ENCODE data around the gene VEPH1.

The VEPH1 gene

GRCh38 chr3:157472648-157473047, 30.6 kb downstream of the VEPH1 start:
- Histone ChIP-seq H3K27ac (ENCODE audit: poor library complexity, severe bottlenecking) (no peak overlapping the region), H3K9me3 (ENCODE audit: severe bottlenecking) (no peaks in the 10 kb centered on the region), H3K36me3 (ENCODE audit: low read depth) (no peaks in the 10 kb centered on the region), H3K4me3 (ENCODE audit: severe bottlenecking) (no peak overlapping the region), H3K4me1 (ENCODE audit: insufficient read depth, poor library complexity, severe bottlenecking) (no peaks in the 10 kb centered on the region), H3K27me3 (ENCODE audit: insufficient read depth, poor library complexity, severe bottlenecking) (no peaks in the 10 kb centered on the region)
- ATAC-seq (ENCODE audit: low read depth) (no peak), DNase-seq (ENCODE audit: low spot score) (no peak)
- TF ChIP-seq, protein P1, sequence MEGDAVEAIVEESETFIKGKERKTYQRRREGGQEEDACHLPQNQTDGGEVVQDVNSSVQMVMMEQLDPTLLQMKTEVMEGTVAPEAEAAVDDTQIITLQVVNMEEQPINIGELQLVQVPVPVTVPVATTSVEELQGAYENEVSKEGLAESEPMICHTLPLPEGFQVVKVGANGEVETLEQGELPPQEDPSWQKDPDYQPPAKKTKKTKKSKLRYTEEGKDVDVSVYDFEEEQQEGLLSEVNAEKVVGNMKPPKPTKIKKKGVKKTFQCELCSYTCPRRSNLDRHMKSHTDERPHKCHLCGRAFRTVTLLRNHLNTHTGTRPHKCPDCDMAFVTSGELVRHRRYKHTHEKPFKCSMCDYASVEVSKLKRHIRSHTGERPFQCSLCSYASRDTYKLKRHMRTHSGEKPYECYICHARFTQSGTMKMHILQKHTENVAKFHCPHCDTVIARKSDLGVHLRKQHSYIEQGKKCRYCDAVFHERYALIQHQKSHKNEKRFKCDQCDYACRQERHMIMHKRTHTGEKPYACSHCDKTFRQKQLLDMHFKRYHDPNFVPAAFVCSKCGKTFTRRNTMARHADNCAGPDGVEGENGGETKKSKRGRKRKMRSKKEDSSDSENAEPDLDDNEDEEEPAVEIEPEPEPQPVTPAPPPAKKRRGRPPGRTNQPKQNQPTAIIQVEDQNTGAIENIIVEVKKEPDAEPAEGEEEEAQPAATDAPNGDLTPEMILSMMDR (IDR thresholded peaks at IDR 0.05; ENCODE audit: poor library complexity, severe bottlenecking), result no peak

DNA sequence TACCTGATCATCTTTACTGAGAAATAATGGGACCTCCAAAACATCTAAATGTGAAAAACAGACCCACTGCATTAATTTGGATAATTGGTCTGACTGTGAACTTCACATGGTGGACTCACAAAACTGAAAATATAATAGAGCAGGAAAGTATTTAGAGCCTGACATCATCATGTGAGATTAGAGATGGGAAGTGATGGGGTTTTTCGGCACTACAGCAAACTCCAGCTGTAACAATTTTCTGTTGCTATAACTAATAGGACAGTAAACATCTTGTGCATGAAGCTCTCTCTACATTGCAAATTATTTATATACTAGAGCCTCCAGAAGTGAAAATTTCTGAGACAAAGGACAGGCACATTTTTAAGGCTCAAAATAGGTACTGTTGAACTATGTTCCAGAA, 32.2 kb downstream of the VEPH1 start:
- Histone ChIP-seq H3K4me1 (ENCODE audit: insufficient read depth, poor library complexity, severe bottlenecking) (no peaks in the 10 kb centered on the region), H3K36me3 (ENCODE audit: low read depth) (no peaks in the 10 kb centered on the region), H3K27me3 (ENCODE audit: insufficient read depth, poor library complexity, severe bottlenecking) (no peaks in the 10 kb centered on the region), H3K4me3 (ENCODE audit: severe bottlenecking) (no peak overlapping the region), H3K27ac (ENCODE audit: poor library complexity, severe bottlenecking) (no peak overlapping the region), H3K9me3 (ENCODE audit: severe bottlenecking) (no peaks in the 10 kb centered on the region)
- DNase-seq (ENCODE audit: low spot score), result no peak
- ATAC-seq (ENCODE audit: low read depth), result no peak
- TF ChIP-seq, protein P1 (IDR thresholded peaks at IDR 0.05; ENCODE audit: poor library complexity, severe bottlenecking), result no peak

GRCh38 chr3:157469561-157470294, 33.5 kb downstream of the VEPH1 start:
- TF ChIP-seq, protein P1 (IDR thresholded peaks at IDR 0.05; ENCODE audit: poor library complexity, severe bottlenecking), result no peak

DNA sequence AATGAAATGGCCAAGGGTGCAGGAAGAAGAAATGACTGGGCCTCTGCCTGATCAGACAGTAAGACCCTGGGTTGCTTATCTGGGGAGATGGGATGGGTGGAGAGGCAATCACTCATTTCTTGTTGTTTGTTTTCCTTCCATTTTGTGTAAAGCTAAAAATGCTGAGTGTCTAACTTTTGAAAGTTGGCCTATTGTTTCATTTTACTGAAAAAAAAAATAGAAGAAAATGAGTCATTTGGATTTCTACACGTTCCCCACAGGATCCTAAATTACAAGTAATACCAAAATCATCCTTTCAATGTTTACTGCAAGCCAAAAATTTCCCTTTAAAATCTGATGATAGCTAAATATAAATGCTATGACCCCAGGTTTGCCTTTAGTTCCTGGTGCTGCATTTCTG, 36.0 kb downstream of the VEPH1 start:
- H3K27me3 ChIP-seq (ENCODE audit: insufficient read depth, poor library complexity, severe bottlenecking), result no peaks in the 10 kb centered on the region
- no peaks in the 10 kb centered on the region for H3K9me3 ChIP-seq (ENCODE audit: severe bottlenecking)
- no peaks in the 10 kb centered on the region for H3K4me1 ChIP-seq (ENCODE audit: insufficient read depth, poor library complexity, severe bottlenecking)
- H3K27ac ChIP-seq (ENCODE audit: poor library complexity, severe bottlenecking), result no peak overlapping the region
- H3K36me3 ChIP-seq (ENCODE audit: low read depth), result no peaks in the 10 kb centered on the region
- no peak for DNase-seq (ENCODE audit: low spot score)
- TF ChIP-seq, protein P1 (IDR thresholded peaks at IDR 0.05; ENCODE audit: poor library complexity, severe bottlenecking), result no peak
- H3K4me3 ChIP-seq (ENCODE audit: severe bottlenecking), result no peak overlapping the region
- no peak for ATAC-seq (ENCODE audit: low read depth)

More at GRCh38 chr3:157469561-157470294, 33.5 kb downstream of the VEPH1 start:
- Histone ChIP-seq H3K9me3 (ENCODE audit: severe bottlenecking) (no peaks in the 10 kb centered on the region), H3K27ac (ENCODE audit: poor library complexity, severe bottlenecking) (no peak overlapping the region), H3K36me3 (ENCODE audit: low read depth) (no peaks in the 10 kb centered on the region), H3K27me3 (ENCODE audit: insufficient read depth, poor library complexity, severe bottlenecking) (no peaks in the 10 kb centered on the region), H3K4me1 (ENCODE audit: insufficient read depth, poor library complexity, severe bottlenecking) (no peaks in the 10 kb centered on the region), H3K4me3 (ENCODE audit: severe bottlenecking) (no peak overlapping the region)
- DNase-seq (ENCODE audit: low spot score), result no peak
- ATAC-seq (ENCODE audit: low read depth), result no peak

- no peaks in the 10 kb centered on the region for H3K4me1 ChIP-seq (ENCODE audit: insufficient read depth, poor library complexity, severe bottlenecking)
- no peaks in the 10 kb centered on the region for H3K9me3 ChIP-seq (ENCODE audit: severe bottlenecking)
- H3K27me3 ChIP-seq (ENCODE audit: insufficient read depth, poor library complexity, severe bottlenecking), result no peaks in the 10 kb centered on the region
- TF ChIP-seq, protein P1 (IDR thresholded peaks at IDR 0.05; ENCODE audit: poor library complexity, severe bottlenecking), result no peak
- no peaks in the 10 kb centered on the region for H3K36me3 ChIP-seq (ENCODE audit: low read depth)
- DNase-seq (ENCODE audit: low spot score) (no peak), ATAC-seq (ENCODE audit: low read depth) (no peak)
- no peak overlapping the region for H3K4me3 ChIP-seq (ENCODE audit: severe bottlenecking)
- H3K27ac ChIP-seq (ENCODE audit: poor library complexity, severe bottlenecking), result no peak overlapping the region
Measured at GRCh38 chr3:157465741-157466140, 37.5 kb downstream of the VEPH1 start.

Data from RWPE2 (cell line).